ENCODE results near the gene DST. TPM values are rescaled to one million over a fixed set of nuclear protein-coding genes. Genes with fewer than 3 reads are reported as not detected.
"Not testable (repeated sequence)": the region's sequence is repeated elsewhere in the genome, so short reads cannot be mapped to it uniquely, and the experiment has no call there.

The DST gene
- total RNA-seq, 1 donor from 2014 or later, result 183 TPM

GRCh38 chr6:56668158-56668557, 25.5 kb upstream of the DST start:
- Histone ChIP-seq H3K27ac (ENCODE audit: low read depth, low read length) (no peak overlapping the region), H3K9me3 (ENCODE audit: control insufficient read depth in 3 of 3, low read length in 3 of 3) (no peaks in the 10 kb centered on the region), H3K4me1 (ENCODE audit: control insufficient read depth in 3 of 3, insufficient read depth in 3 of 3, low read length in 3 of 3) (peaks cover 25 to 43% (median 28%) of the 10 kb centered on the region in 3 donors), H3K9ac (ENCODE audit: low read depth in 1 of 3, low read length in 3 of 3) (no peak overlapping the region), H3K4me3 (ENCODE audit: low read length in 3 of 3) (no peak overlapping the region), H3K36me3 (ENCODE audit: control insufficient read depth in 3 of 3, insufficient read depth in 3 of 3, low read length in 3 of 3) (peaks cover 0 to 2% (median 0%) of the 10 kb centered on the region in 3 donors), H3K27me3 (ENCODE audit: control insufficient read depth in 3 of 3, insufficient read depth in 3 of 3, low read length in 3 of 3) (no peaks in the 10 kb centered on the region)

DNA sequence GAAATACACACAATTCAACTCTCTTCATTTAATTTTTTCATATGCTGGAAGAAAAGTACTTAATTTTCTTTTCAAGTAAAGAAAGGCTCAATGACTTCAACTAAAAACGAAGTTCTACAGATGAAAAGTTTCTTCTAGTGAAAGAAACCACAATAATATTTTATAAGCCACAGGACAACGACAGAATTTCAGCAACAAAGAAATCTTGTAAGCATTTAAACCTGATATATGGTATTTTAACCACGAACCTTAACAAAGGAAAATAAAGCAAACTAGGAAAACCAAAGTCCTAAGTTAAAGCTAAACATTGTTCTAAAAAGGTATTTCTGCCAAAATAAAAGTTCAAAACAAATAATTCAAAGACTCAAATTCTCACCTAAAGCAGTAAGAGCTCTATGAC, 24.6 kb upstream of the DST start:
- Histone ChIP-seq H3K36me3 (ENCODE audit: control insufficient read depth in 3 of 3, insufficient read depth in 3 of 3, low read length in 3 of 3) (peaks cover 0 to 2% (median 0%) of the 10 kb centered on the region in 3 donors), H3K4me1 (ENCODE audit: control insufficient read depth in 3 of 3, insufficient read depth in 3 of 3, low read length in 3 of 3) (peaks cover 22 to 38% (median 28%) of the 10 kb centered on the region in 3 donors), H3K27me3 (ENCODE audit: control insufficient read depth in 3 of 3, insufficient read depth in 3 of 3, low read length in 3 of 3) (no peaks in the 10 kb centered on the region), H3K9ac (ENCODE audit: low read depth in 1 of 3, low read length in 3 of 3) (no peak overlapping the region), H3K9me3 (ENCODE audit: control insufficient read depth in 3 of 3, low read length in 3 of 3) (no peaks in the 10 kb centered on the region), H3K27ac (ENCODE audit: low read depth, low read length) (no peak overlapping the region), H3K4me3 (ENCODE audit: low read length in 3 of 3) (no peak overlapping the region)

DNA sequence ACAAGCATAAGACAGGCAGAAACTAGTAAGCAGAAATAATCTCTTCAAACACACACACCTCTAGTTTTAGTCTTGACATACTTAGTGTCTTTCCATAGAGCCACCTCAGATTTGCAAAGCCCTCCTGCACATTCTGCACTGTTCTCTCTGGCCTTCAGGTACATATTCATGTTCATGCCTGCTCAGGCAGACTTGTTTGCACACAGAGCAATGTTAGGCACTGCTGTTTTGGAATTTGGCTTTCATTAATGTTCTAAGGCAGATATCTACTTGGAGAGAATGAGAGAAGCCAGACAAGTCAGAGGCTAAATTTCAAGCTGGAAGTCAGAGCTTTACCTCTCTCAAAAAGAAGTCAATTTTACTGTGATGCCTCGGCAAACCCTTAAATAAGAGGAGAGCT, 21.3 kb upstream of the DST start:
- no peak overlapping the region for H3K27ac ChIP-seq (ENCODE audit: low read depth, low read length)
- H3K4me1 ChIP-seq (ENCODE audit: control insufficient read depth in 3 of 3, insufficient read depth in 3 of 3, low read length in 3 of 3), result peaks cover 4 to 27% (median 15%) of the 10 kb centered on the region in 3 donors

GRCh38 chr6:56663344-56663743, 20.7 kb upstream of the DST start:
- Histone ChIP-seq H3K9me3 (ENCODE audit: control insufficient read depth in 3 of 3, low read length in 3 of 3) (no peaks in the 10 kb centered on the region), H3K4me1 (ENCODE audit: control insufficient read depth in 3 of 3, insufficient read depth in 3 of 3, low read length in 3 of 3) (peaks cover 4 to 27% (median 16%) of the 10 kb centered on the region in 3 donors), H3K27ac (ENCODE audit: low read depth, low read length) (no peak overlapping the region), H3K27me3 (ENCODE audit: control insufficient read depth in 3 of 3, insufficient read depth in 3 of 3, low read length in 3 of 3) (no peaks in the 10 kb centered on the region), H3K9ac (ENCODE audit: low read depth in 1 of 3, low read length in 3 of 3) (no peak overlapping the region), H3K36me3 (ENCODE audit: control insufficient read depth in 3 of 3, insufficient read depth in 3 of 3, low read length in 3 of 3) (no peaks in the 10 kb centered on the region), H3K4me3 (ENCODE audit: low read length in 3 of 3) (no peak overlapping the region)

More for the DNA sequence above, 21.3 kb upstream of the DST start:
- Histone ChIP-seq H3K9me3 (ENCODE audit: control insufficient read depth in 3 of 3, low read length in 3 of 3) (no peaks in the 10 kb centered on the region), H3K36me3 (ENCODE audit: control insufficient read depth in 3 of 3, insufficient read depth in 3 of 3, low read length in 3 of 3) (no peaks in the 10 kb centered on the region), H3K27me3 (ENCODE audit: control insufficient read depth in 3 of 3, insufficient read depth in 3 of 3, low read length in 3 of 3) (no peaks in the 10 kb centered on the region), H3K9ac (ENCODE audit: low read depth in 1 of 3, low read length in 3 of 3) (no peak overlapping the region), H3K4me3 (ENCODE audit: low read length in 3 of 3) (no peak overlapping the region)

- not testable (repeated sequence) for H3K27ac ChIP-seq (ENCODE audit: low read depth, low read length)
- H3K4me1 ChIP-seq (ENCODE audit: control insufficient read depth in 3 of 3, insufficient read depth in 3 of 3, low read length in 3 of 3), result peaks cover 7 to 27% (median 17%) of the 10 kb centered on the region in 3 donors
These were observed 18.6 kb upstream of the DST start for GRCh38 chr6:56661338-56661737.

GRCh38 chr6:56660381-56660730, 17.7 kb upstream of the DST start:
- Histone ChIP-seq H3K9ac (ENCODE audit: low read depth in 1 of 3, low read length in 3 of 3) (no peak overlapping the region), H3K9me3 (ENCODE audit: control insufficient read depth in 3 of 3, low read length in 3 of 3) (no peaks in the 10 kb centered on the region), H3K4me1 (ENCODE audit: control insufficient read depth in 3 of 3, insufficient read depth in 3 of 3, low read length in 3 of 3) (peaks cover 10 to 27% (median 17%) of the 10 kb centered on the region in 3 donors), H3K4me3 (ENCODE audit: low read length in 3 of 3) (no peak overlapping the region), H3K27me3 (ENCODE audit: control insufficient read depth in 3 of 3, insufficient read depth in 3 of 3, low read length in 3 of 3) (no peaks in the 10 kb centered on the region), H3K27ac (ENCODE audit: low read depth, low read length) (peak overlapping the region; percentile 6), H3K36me3 (ENCODE audit: control insufficient read depth in 3 of 3, insufficient read depth in 3 of 3, low read length in 3 of 3) (no peaks in the 10 kb centered on the region)

More at GRCh38 chr6:56661338-56661737, 18.6 kb upstream of the DST start:
- H3K36me3 ChIP-seq (ENCODE audit: control insufficient read depth in 3 of 3, insufficient read depth in 3 of 3, low read length in 3 of 3); H3K9me3 ChIP-seq (ENCODE audit: control insufficient read depth in 3 of 3, low read length in 3 of 3); H3K27me3 ChIP-seq (ENCODE audit: control insufficient read depth in 3 of 3, insufficient read depth in 3 of 3, low read length in 3 of 3); H3K9ac ChIP-seq (ENCODE audit: low read depth in 1 of 3, low read length in 3 of 3); H3K4me3 ChIP-seq (ENCODE audit: low read length in 3 of 3): not testable (repeated sequence)

- H3K9me3 ChIP-seq (ENCODE audit: control insufficient read depth in 3 of 3, low read length in 3 of 3), result no peaks in the 10 kb centered on the region
- no peaks in the 10 kb centered on the region for H3K36me3 ChIP-seq (ENCODE audit: control insufficient read depth in 3 of 3, insufficient read depth in 3 of 3, low read length in 3 of 3)
- peak overlapping the region; percentile 6 for H3K27ac ChIP-seq (ENCODE audit: low read depth, low read length)
- H3K9ac ChIP-seq (ENCODE audit: low read depth in 1 of 3, low read length in 3 of 3), result no peak overlapping the region
- no peaks in the 10 kb centered on the region for H3K27me3 ChIP-seq (ENCODE audit: control insufficient read depth in 3 of 3, insufficient read depth in 3 of 3, low read length in 3 of 3)
- peaks cover 10 to 23% (median 17%) of the 10 kb centered on the region in 3 donors for H3K4me1 ChIP-seq (ENCODE audit: control insufficient read depth in 3 of 3, insufficient read depth in 3 of 3, low read length in 3 of 3)
- no peak overlapping the region for H3K4me3 ChIP-seq (ENCODE audit: low read length in 3 of 3)
These were observed 17.2 kb upstream of the DST start for GRCh38 chr6:56659721-56660380.

DNA sequence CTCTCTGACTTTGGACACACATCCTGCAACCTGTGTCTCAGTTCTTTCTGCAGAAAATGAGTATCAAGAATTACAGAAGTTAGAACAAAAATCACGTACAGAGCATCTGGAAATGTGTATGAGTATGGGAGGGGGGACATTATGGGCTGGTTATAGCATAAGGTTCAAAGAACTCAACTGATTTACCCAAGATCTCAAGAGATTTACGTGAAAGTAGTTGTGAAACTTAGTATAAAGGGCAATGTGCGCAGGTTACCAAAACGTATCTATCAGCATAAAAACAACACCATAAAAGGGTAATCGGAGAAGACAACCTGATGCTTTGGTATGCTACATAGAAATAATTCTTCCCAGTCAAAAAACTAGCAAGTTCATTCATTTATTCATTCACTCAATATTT, 15.6 kb upstream of the DST start:
- Histone ChIP-seq H3K9me3 (ENCODE audit: control insufficient read depth in 3 of 3, low read length in 3 of 3) (no peaks in the 10 kb centered on the region), H3K9ac (ENCODE audit: low read depth in 1 of 3, low read length in 3 of 3) (no peak overlapping the region), H3K27ac (ENCODE audit: low read depth, low read length) (no peak overlapping the region), H3K4me3 (ENCODE audit: low read length in 3 of 3) (no peak overlapping the region), H3K27me3 (ENCODE audit: control insufficient read depth in 3 of 3, insufficient read depth in 3 of 3, low read length in 3 of 3) (no peaks in the 10 kb centered on the region), H3K4me1 (ENCODE audit: control insufficient read depth in 3 of 3, insufficient read depth in 3 of 3, low read length in 3 of 3) (peaks cover 10 to 12% (median 10%) of the 10 kb centered on the region in 3 donors), H3K36me3 (ENCODE audit: control insufficient read depth in 3 of 3, insufficient read depth in 3 of 3, low read length in 3 of 3) (no peaks in the 10 kb centered on the region)

- H3K27ac ChIP-seq (ENCODE audit: low read depth, low read length), result no peak overlapping the region
- peaks cover 10% of the 10 kb centered on the region in 3 donors for H3K4me1 ChIP-seq (ENCODE audit: control insufficient read depth in 3 of 3, insufficient read depth in 3 of 3, low read length in 3 of 3)
These were observed 14.7 kb upstream of the DST start for GRCh38 chr6:56657354-56657753.

GRCh38 chr6:56656466-56656865, 13.8 kb upstream of the DST start:
- Histone ChIP-seq H3K9ac (ENCODE audit: low read depth in 1 of 3, low read length in 3 of 3) (no peak overlapping the region), H3K4me1 (ENCODE audit: control insufficient read depth in 3 of 3, insufficient read depth in 3 of 3, low read length in 3 of 3) (peaks cover 10% of the 10 kb centered on the region in 3 donors), H3K9me3 (ENCODE audit: control insufficient read depth in 3 of 3, low read length in 3 of 3) (no peaks in the 10 kb centered on the region), H3K4me3 (ENCODE audit: low read length in 3 of 3) (no peak overlapping the region), H3K36me3 (ENCODE audit: control insufficient read depth in 3 of 3, insufficient read depth in 3 of 3, low read length in 3 of 3) (no peaks in the 10 kb centered on the region), H3K27me3 (ENCODE audit: control insufficient read depth in 3 of 3, insufficient read depth in 3 of 3, low read length in 3 of 3) (no peaks in the 10 kb centered on the region), H3K27ac (ENCODE audit: low read depth, low read length) (no peak overlapping the region)

More at GRCh38 chr6:56657354-56657753, 14.7 kb upstream of the DST start:
- Histone ChIP-seq H3K9ac (ENCODE audit: low read depth in 1 of 3, low read length in 3 of 3) (no peak overlapping the region), H3K9me3 (ENCODE audit: control insufficient read depth in 3 of 3, low read length in 3 of 3) (no peaks in the 10 kb centered on the region), H3K27me3 (ENCODE audit: control insufficient read depth in 3 of 3, insufficient read depth in 3 of 3, low read length in 3 of 3) (no peaks in the 10 kb centered on the region), H3K36me3 (ENCODE audit: control insufficient read depth in 3 of 3, insufficient read depth in 3 of 3, low read length in 3 of 3) (no peaks in the 10 kb centered on the region), H3K4me3 (ENCODE audit: low read length in 3 of 3) (no peak overlapping the region)

All from skeletal muscle tissue (tissue), 4 donors.